ENCODE data around the gene USP2.
A peak's percentile ranks its signal among the peaks of the same experiment; 100 is the strongest.

Gene USP2

GRCh38 chr11:119340335-119341221 lies 40.9 kb downstream of the USP2 start, which contains the start of gene C1QTNF5:
C1QTNF5 (minus strand) TSS chr11:119340883; CDS start chr11:119340397, 486 bp downstream.
- DNase-seq = no peak

- no peak for DNase-seq
Observed at GRCh38 chr11:119339589-119340334, 41.7 kb downstream of the USP2 start.

GRCh38 chr11:119338965-119339588 lies 42.4 kb downstream of the USP2 start:
- DNase-seq = no peak

GRCh38 chr11:119338318-119338890 lies 43.1 kb downstream of the USP2 start:
- peak; percentile 16 to 39 for DNase-seq

GRCh38 chr11:119337581-119338317 lies 43.7 kb downstream of the USP2 start:
- DNase-seq = no peak

- DNase-seq = no peak
Observed at GRCh38 chr11:119336744-119337469, 44.6 kb downstream of the USP2 start.

- no peak for DNase-seq
Observed at GRCh38 chr11:119335655-119336543, 45.6 kb downstream of the USP2 start.

GRCh38 chr11:119335091-119335654 lies 46.3 kb downstream of the USP2 start:
- DNase-seq = no peak

GRCh38 chr11:119334174-119334930 lies 47.1 kb downstream of the USP2 start, which contains the start of gene RNF26:
RNF26 (plus strand) TSS chr11:119334527; CDS start chr11:119335123, 596 bp downstream.
- DNase-seq = peak; percentile 86 to 97

- no peak for DNase-seq
Observed at GRCh38 chr11:119332111-119332765, 49.3 kb downstream of the USP2 start.

GRCh38 chr11:119330237-119330636 lies 51.3 kb downstream of the USP2 start:
- no peak for DNase-seq

- DNase-seq = no peak
Observed at GRCh38 chr11:119329320-119329719, 52.2 kb downstream of the USP2 start.

- DNase-seq = no peak
Observed at GRCh38 chr11:119324189-119324588, 57.3 kb downstream of the USP2 start.

- peak; percentile 39 to 55 for DNase-seq
Observed at GRCh38 chr11:119323532-119324033, 57.9 kb downstream of the USP2 start.

GRCh38 chr11:119322921-119323531 lies 58.5 kb downstream of the USP2 start:
- DNase-seq = no peak

GRCh38 chr11:119322360-119322739 lies 59.1 kb downstream of the USP2 start:
- no peak for DNase-seq

GRCh38 chr11:119320776-119321524 lies 60.5 kb downstream of the USP2 start:
- DNase-seq = no peak
